HG02623 (cell line): ENCODE results near the gene ITPK1.

Experiments used
- ATAC-seq: cut with Tn5 transposase; IDR thresholded peaks from one replicate; pipeline ENCODE4 v1.9.1; 2021; ENCODE audit warnings: moderate library complexity; ENCODE audit not compliant: unreplicated experiment

The ITPK1 gene

GRCh38 chr14:93085911-93086310 lies 29.8 kb downstream of the ITPK1 start:
- no peak for ATAC-seq

GRCh38 chr14:93084866-93085857 lies 30.6 kb downstream of the ITPK1 start:
- no peak for ATAC-seq

GRCh38 chr14:93084402-93084801 lies 31.3 kb downstream of the ITPK1 start:
- no peak for ATAC-seq

- no peak for ATAC-seq
These were observed 31.8 kb downstream of the ITPK1 start for GRCh38 chr14:93083917-93084316.

- no peak for ATAC-seq
These were observed 33.1 kb downstream of the ITPK1 start for GRCh38 chr14:93082576-93083001.

- ATAC-seq = no peak
These were observed 33.7 kb downstream of the ITPK1 start for GRCh38 chr14:93081876-93082570.

GRCh38 chr14:93079865-93080403 lies 35.8 kb downstream of the ITPK1 start:
- no peak for ATAC-seq

- ATAC-seq = no peak
These were observed 36.4 kb downstream of the ITPK1 start for GRCh38 chr14:93079321-93079720.

- no peak for ATAC-seq
These were observed 36.9 kb downstream of the ITPK1 start for GRCh38 chr14:93078870-93079269.

GRCh38 chr14:93076755-93077154 lies 39.0 kb downstream of the ITPK1 start:
- no peak for ATAC-seq

GRCh38 chr14:93075891-93076290 lies 39.8 kb downstream of the ITPK1 start:
- no peak for ATAC-seq

- ATAC-seq = no peak
These were observed 41.6 kb downstream of the ITPK1 start for GRCh38 chr14:93073910-93074769.

- no peak for ATAC-seq
These were observed 42.4 kb downstream of the ITPK1 start for GRCh38 chr14:93073358-93073707.

GRCh38 chr14:93072659-93073357 lies 42.9 kb downstream of the ITPK1 start:
- ATAC-seq = no peak

- ATAC-seq = no peak
These were observed 47.0 kb downstream of the ITPK1 start for GRCh38 chr14:93068711-93069110.

GRCh38 chr14:93067088-93067487 lies 48.6 kb downstream of the ITPK1 start:
- ATAC-seq = no peak

- ATAC-seq = no peak
These were observed 50.4 kb downstream of the ITPK1 start for GRCh38 chr14:93065272-93065730.

GRCh38 chr14:93064411-93065271 lies 51.1 kb downstream of the ITPK1 start:
- ATAC-seq = no peak

GRCh38 chr14:93063393-93063792 lies 52.3 kb downstream of the ITPK1 start:
- ATAC-seq = no peak
